Coronary artery (tissue), 2 donors: ENCODE results near the gene CDH4.

Source experiments
- DNase-seq: peaks from one replicate; pipeline ENCODE4 v3.0.0-alpha.2; 2017; ENCODE audit warnings: low spot score
- H3K27ac ChIP-seq, 2 donors: fragments of 200-600 bp; sonication (generic); one replicate each; pipeline ENCODE4 v1.5.1; 2016 to 2019
- H3K4me3 ChIP-seq: fragments of 200-600 bp; sonication (generic); 2 replicates; pipeline ENCODE4 v1.5.1; 2016; ENCODE audit warnings: mild to moderate bottlenecking, moderate library complexity
- TF ChIP-seq, protein P1 (sequence below): fragments of 200-600 bp; sonication (generic); IDR thresholded peaks from one replicate; pipeline ENCODE4 v1.5.1; 2019; ENCODE audit warnings: antibody characterized with exemption

CDH4 gene

DNA sequence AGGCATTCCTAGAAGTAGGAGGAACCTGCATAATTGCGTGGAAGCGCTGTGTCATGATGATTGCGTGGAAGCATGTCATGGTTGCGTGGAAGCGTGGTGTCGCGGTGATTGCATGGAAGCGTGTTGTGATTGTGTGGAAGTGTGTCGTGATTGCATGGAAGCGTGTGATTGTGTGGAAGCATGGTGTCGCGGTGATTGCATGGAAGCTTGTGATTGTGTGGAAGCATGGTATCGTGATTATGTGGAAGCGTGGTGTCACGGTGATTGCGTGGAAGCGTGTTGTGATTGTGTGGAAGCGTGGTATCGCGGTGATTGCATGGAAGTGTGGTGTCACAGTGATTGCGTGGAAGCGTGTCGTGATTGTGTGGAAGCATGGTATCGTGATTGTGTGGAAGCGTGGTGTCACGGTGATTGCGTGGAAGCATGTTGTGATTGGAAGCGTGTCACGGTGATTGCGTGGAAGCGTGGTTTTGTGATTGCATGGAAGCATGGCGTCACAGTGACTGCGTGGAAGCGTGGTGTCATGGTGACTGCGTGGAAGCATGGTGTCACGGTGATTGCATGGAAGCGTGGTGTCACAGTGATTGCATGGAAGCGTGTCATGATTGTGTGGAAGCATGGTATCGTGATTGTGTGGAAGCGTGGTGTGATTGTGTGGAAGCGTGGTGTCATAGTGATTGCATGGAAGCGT lies 667.8 kb downstream of the CDH4 start:
- H3K27ac ChIP-seq: no peak overlapping the region
- DNase-seq: no peak
- TF ChIP-seq, protein P1, sequence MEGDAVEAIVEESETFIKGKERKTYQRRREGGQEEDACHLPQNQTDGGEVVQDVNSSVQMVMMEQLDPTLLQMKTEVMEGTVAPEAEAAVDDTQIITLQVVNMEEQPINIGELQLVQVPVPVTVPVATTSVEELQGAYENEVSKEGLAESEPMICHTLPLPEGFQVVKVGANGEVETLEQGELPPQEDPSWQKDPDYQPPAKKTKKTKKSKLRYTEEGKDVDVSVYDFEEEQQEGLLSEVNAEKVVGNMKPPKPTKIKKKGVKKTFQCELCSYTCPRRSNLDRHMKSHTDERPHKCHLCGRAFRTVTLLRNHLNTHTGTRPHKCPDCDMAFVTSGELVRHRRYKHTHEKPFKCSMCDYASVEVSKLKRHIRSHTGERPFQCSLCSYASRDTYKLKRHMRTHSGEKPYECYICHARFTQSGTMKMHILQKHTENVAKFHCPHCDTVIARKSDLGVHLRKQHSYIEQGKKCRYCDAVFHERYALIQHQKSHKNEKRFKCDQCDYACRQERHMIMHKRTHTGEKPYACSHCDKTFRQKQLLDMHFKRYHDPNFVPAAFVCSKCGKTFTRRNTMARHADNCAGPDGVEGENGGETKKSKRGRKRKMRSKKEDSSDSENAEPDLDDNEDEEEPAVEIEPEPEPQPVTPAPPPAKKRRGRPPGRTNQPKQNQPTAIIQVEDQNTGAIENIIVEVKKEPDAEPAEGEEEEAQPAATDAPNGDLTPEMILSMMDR: no peak
- no peak overlapping the region for H3K4me3 ChIP-seq

DNA sequence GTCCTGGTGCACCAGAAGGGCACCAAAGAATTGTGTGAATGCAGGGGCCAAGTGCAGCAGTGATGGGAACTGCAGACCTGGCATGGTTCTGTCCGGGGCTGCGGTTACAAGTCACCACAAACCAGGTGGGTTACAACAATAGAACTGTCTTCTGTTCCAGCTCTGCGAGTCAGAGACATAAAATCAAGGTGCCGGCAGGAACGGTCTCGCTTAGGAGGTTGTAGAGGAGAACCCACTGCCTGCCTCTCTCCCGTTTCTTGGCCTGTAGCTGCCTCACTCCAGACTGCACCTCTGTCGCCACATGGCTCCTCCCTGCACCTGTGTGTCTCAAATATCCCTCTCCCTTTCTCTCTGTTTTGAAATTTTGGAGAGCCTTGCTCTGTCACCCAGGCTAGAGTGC lies 670.4 kb downstream of the CDH4 start:
- TF ChIP-seq, protein P1: no peak
- no peak overlapping the region for H3K4me3 ChIP-seq
- no peak for DNase-seq
- no peak overlapping the region for H3K27ac ChIP-seq

DNA sequence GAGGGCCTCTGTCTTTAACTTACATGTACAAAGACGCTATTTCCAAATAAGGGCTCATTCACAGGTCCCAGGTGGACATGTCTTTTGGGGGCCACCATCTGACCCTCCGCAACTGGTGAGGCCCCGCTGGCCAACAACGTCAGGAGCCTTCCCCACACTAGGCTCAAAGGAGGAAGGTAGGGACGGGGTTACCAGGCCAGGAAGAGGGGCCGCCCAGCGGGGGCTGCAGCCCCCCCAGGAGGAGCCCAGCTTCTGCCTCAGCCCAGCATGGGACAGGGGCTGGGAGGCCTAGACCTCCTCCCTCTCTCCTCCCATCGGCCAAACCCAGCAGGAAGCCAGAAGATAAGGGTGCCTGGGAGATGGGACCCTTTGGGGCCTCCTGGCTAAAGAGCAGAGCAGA lies 670.9 kb downstream of the CDH4 start:
- Histone ChIP-seq H3K27ac (no peak overlapping the region), H3K4me3 (no peak overlapping the region)
- DNase-seq: no peak
- TF ChIP-seq, protein P1: no peak

DNA sequence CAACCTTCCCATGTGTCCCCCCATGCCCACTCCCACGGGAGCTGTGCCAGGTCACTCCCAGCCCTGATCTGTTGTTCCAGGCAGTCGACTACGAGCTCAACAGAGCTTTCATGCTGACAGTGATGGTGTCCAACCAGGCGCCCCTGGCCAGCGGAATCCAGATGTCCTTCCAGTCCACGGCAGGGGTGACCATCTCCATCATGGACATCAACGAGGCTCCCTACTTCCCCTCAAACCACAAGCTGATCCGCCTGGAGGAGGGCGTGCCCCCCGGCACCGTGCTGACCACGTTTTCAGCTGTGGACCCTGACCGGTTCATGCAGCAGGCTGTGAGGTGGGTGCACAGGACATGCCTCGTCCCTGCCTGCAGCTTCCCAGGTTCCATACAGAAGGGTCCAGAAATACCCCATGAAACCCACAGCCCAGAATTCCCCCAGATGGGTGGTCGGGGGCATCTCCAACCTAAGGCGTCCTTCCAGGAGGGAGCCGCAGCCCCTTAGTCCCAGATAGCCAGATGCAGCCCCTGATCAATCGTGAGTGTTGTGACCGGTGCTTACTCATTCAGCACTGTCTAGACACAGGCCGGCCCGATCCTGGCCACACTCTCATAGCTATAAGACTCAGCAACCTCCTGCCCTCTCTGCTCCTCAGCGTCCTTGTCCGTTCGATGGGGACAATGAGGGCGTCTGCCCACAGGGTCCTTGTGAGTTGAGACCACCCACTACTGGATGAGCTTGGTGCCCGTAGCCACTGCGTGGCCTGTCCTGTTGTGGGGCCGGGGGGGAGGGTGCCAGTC lies 671.5 kb downstream of the CDH4 start:
- TF ChIP-seq, protein P1: no peak
- H3K27ac ChIP-seq: no peak overlapping the region
- no peak overlapping the region for H3K4me3 ChIP-seq
- DNase-seq: no peak

DNA sequence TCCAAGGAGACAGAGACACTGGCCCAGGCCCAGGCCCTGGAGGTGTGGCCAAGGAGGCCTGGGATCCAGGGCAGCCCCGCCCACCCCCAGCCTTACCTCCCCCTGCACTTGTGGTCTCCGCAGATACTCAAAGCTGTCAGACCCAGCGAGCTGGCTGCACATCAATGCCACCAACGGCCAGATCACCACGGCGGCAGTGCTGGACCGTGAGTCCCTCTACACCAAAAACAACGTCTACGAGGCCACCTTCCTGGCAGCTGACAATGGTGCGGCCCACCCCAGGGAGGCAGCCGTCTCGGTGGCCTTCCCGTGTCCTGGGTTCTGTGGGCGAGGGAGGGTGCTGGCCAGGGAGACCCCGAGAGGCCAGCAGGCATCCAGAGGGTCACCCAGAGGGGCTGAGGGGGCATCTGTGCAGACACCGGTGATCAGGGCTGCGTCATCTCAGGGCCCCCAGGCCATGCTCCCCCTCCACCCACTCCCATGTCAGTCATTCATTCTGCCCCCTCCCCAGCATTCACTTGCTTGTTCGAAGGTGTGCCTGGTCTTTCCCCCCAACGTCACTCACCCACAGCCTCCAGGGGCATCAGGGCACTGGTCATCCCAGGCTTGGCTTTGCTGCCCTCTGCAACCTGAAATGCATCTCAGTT lies 672.3 kb downstream of the CDH4 start:
- Histone ChIP-seq H3K27ac (no peak overlapping the region), H3K4me3 (no peak overlapping the region)
- no peak for DNase-seq
- TF ChIP-seq, protein P1: no peak

DNA sequence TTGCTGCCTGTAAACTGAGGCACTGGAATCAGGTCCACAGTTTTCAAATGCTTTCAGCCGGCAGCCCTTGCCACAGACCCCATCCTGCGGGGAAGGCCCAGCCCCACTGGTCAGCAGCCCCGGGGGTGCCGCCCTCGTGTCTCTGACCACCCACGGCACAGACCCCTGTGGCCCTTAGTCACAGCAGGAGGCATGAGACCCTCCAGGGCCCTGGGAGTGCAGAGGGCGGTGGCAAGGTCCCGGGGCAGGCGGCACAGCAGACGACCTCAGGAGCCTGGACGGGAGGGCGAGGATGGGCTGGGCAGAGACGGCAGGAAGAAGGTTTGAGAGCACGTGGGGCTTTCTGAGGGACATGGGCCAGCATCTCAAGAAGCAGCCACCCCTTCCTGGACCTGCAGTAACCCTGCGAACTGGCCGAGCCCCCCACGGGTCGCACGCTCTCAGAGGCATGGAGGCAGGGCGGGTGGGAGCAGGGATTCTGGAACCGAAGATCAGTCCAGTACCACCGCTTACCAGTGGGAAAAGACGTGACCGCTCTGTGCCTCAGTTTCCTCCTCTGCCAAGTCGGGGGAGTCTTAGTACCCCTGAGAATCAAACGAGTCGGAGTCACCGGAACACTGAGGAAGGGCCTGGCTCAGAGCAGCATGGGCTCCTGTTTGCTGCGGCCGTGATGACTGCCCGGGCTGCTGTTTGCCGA lies 672.9 kb downstream of the CDH4 start:
- TF ChIP-seq, protein P1: no peak
- Histone ChIP-seq H3K4me3 (no peak overlapping the region), H3K27ac (no peak overlapping the region)
- DNase-seq: no peak
